Measurements from ENCODE around the gene HYLS1.

HYLS1 gene

GRCh38 chr11:125947419-125948277 lies 60.2 kb downstream of the HYLS1 start:
- TF ChIP-seq, protein P1, sequence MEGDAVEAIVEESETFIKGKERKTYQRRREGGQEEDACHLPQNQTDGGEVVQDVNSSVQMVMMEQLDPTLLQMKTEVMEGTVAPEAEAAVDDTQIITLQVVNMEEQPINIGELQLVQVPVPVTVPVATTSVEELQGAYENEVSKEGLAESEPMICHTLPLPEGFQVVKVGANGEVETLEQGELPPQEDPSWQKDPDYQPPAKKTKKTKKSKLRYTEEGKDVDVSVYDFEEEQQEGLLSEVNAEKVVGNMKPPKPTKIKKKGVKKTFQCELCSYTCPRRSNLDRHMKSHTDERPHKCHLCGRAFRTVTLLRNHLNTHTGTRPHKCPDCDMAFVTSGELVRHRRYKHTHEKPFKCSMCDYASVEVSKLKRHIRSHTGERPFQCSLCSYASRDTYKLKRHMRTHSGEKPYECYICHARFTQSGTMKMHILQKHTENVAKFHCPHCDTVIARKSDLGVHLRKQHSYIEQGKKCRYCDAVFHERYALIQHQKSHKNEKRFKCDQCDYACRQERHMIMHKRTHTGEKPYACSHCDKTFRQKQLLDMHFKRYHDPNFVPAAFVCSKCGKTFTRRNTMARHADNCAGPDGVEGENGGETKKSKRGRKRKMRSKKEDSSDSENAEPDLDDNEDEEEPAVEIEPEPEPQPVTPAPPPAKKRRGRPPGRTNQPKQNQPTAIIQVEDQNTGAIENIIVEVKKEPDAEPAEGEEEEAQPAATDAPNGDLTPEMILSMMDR (IDR thresholded peaks at IDR 0.05; ENCODE audit: control insufficient read depth, insufficient read depth, low read depth, low read length, missing control alignments): no peak

DNA sequence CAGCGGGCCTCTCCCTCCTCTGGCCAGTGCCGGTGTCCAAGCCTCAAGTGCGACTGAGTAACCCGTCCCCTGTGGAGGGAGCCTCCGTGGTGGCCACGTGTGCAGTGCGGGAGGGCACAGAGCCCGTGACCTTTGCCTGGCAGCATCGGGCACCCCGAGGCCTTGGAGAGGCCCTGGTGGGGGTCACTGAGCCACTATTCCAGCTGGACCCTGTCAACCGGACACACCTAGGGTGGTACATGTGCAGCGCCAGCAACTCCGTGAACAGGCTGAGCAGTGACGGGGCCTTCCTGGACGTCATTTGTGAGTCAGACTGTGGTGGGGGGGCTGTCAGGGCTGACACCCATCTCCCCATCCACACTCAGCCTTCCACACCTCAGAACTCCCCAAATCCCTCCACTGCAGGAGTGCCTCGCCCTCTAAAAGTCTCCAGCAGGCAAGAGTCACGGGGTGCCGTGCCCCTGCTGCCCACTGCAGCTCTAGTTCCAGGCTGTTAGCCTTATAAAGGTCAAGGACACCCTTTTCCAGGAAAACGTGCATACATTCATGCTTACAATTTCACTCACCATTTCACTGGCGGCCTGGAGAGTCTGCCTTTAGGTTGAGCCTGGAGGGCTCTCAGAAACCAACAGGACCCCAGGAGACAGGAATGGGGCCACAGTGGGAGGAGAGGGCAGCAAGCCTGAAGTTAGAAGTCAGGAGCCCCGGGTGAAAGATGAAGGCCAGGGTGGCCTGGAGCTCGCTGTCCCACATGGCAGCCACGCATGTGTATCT lies 61.0 kb downstream of the HYLS1 start:
- no peak overlapping the region for H3K4me3 ChIP-seq (ENCODE audit: control insufficient read depth, low read depth, low read length)
- no peak for DNase-seq (ENCODE audit: low read depth)
- TF ChIP-seq, protein P1 (IDR thresholded peaks at IDR 0.05; ENCODE audit: control insufficient read depth, insufficient read depth, low read depth, low read length, missing control alignments): no peak

More at GRCh38 chr11:125947419-125948277, 60.2 kb downstream of the HYLS1 start:
- DNase-seq (ENCODE audit: low read depth): no peak
- no peak overlapping the region for H3K4me3 ChIP-seq (ENCODE audit: control insufficient read depth, low read depth, low read length)

GRCh38 chr11:125949271-125950177 lies 62.1 kb downstream of the HYLS1 start:
- TF ChIP-seq, protein P1 (IDR thresholded peaks at IDR 0.05; ENCODE audit: control insufficient read depth, insufficient read depth, low read depth, low read length, missing control alignments): no peak

GRCh38 chr11:125950178-125950490 lies 62.7 kb downstream of the HYLS1 start:
- DNase-seq (ENCODE audit: low read depth): no peak
- TF ChIP-seq, protein P1 (IDR thresholded peaks at IDR 0.05; ENCODE audit: control insufficient read depth, insufficient read depth, low read depth, low read length, missing control alignments): no peak
- H3K4me3 ChIP-seq (ENCODE audit: control insufficient read depth, low read depth, low read length): no peak overlapping the region

More at GRCh38 chr11:125949271-125950177, 62.1 kb downstream of the HYLS1 start:
- no peak for DNase-seq (ENCODE audit: low read depth)
- H3K4me3 ChIP-seq (ENCODE audit: control insufficient read depth, low read depth, low read length): no peak overlapping the region
